Activated CD4-positive, alpha-beta memory T cell treated with anti-CD3 and anti-CD28 coated beads for 36 hours (primary cell): Measurements from ENCODE around the gene SIMC1. TPM values are rescaled to one million over a fixed set of nuclear protein-coding genes. Genes with fewer than 3 reads are reported as not detected.
A peak's percentile ranks its signal among the peaks of the same experiment; 100 is the strongest.

Experiments
- CTCF ChIA-PET: fragments of 350-600 bp; sonication (Branson Sonifier 250); formaldehyde crosslinking; loops from one replicate; lab custom pipeline; 2021; ENCODE audit warnings: antibody characterized with exemption, inconsistent platforms; lab: Charles Lee
- POLR2A ChIA-PET: fragments of 350-600 bp; sonication (Branson Sonifier 250); formaldehyde crosslinking; loops from one replicate; lab custom pipeline; 2021; ENCODE audit warnings: antibody characterized with exemption; lab: Charles Lee
- DNase-seq: peaks from one replicate; pipeline ENCODE4 v3.0.0-alpha.2; 2020
- H3K27ac Mint-ChIP-seq: one replicate; pipeline ENCODE4 v1.8.0; 2021; ENCODE audit warnings: mixed read lengths
- H3K27me3 Mint-ChIP-seq: one replicate; pipeline ENCODE4 v1.8.0; 2021; ENCODE audit warnings: mixed read lengths
- H3K36me3 Mint-ChIP-seq: one replicate; pipeline ENCODE4 v1.8.0; 2021; ENCODE audit warnings: mixed read lengths
- H3K4me1 Mint-ChIP-seq: one replicate; pipeline ENCODE4 v1.8.0; 2021; ENCODE audit warnings: low read depth, mixed read lengths
- H3K4me3 Mint-ChIP-seq: one replicate; pipeline ENCODE4 v1.8.0; 2021; ENCODE audit warnings: mild to moderate bottlenecking, mixed read lengths
- H3K9me3 Mint-ChIP-seq: one replicate; pipeline ENCODE4 v1.8.0; 2021; ENCODE audit warnings: mixed read lengths
- intact Hi-C: fragments of 100-400 bp; cut with micrococcal nuclease; formaldehyde crosslinking; loops from one replicate; pipeline ENCODE4 v1.15.1; 2023
- total RNA-seq, 2 experiments: library from RNA; stranded (reverse); gene quantifications; one replicate each; pipeline ENCODE4 v1.2.3, GENCODE V29; 2021

The SIMC1 gene
- total RNA-seq, 2 experiments from 2014 or later, result 24.4 to 26.8 TPM

- no peak overlapping the region for H3K27ac Mint-ChIP-seq
- DNase-seq, result no peak
- peaks cover 34% of the 10 kb centered on the region for H3K36me3 Mint-ChIP-seq
- CTCF ChIA-PET, result no interaction called here
- H3K9me3 Mint-ChIP-seq, result no peaks in the 10 kb centered on the region
- POLR2A ChIA-PET, result interaction anchor here (1.3 kb wide), 1 partner anchor 8 kb away, joined by 4 read pairs; the partner anchor contains the start of genes HIGD2A and NOP16
- no peak overlapping the region for H3K4me3 Mint-ChIP-seq
- H3K27me3 Mint-ChIP-seq, result no peaks in the 10 kb centered on the region
- H3K4me1 Mint-ChIP-seq, result peaks cover 2% of the 10 kb centered on the region
- intact Hi-C loops, result loop anchor here (10.0 kb wide), 3 partner anchors 145 to 865 kb away; partner anchors contain the start of genes HRH2 and SIMC1
Measured at GRCh38 chr5:176379881-176380280, 141.7 kb downstream of the SIMC1 start.

- no peaks in the 10 kb centered on the region for H3K9me3 Mint-ChIP-seq
- H3K27ac Mint-ChIP-seq, result no peak overlapping the region
- peaks cover 46% of the 10 kb centered on the region for H3K36me3 Mint-ChIP-seq
- no peak for DNase-seq
- no peak overlapping the region for H3K4me3 Mint-ChIP-seq
- ChIA-PET CTCF (interaction anchor here (1.0 kb wide), 1 partner anchor 652 kb away, joined by 3 read pairs; no protein-coding TSS in a partner anchor), POLR2A (interaction anchor here (1.9 kb wide), 1 partner anchor 11 kb away, joined by 5 read pairs; no protein-coding TSS in a partner anchor)
- H3K4me1 Mint-ChIP-seq, result peaks cover 14% of the 10 kb centered on the region
- intact Hi-C loops, result loop anchor here (10.0 kb wide), 3 partner anchors 147 to 867 kb away; partner anchors contain the start of genes HRH2 and SIMC1
- H3K27me3 Mint-ChIP-seq, result no peaks in the 10 kb centered on the region
Measured at GRCh38 chr5:176381423-176381822, 143.2 kb downstream of the SIMC1 start.

- ChIA-PET POLR2A (interaction anchor here (1.9 kb wide), 1 partner anchor 12 kb away, joined by 5 read pairs; no protein-coding TSS in a partner anchor), CTCF (no interaction called here)
- Mint-ChIP-seq H3K36me3 (peaks cover 51% of the 10 kb centered on the region), H3K4me3 (no peak overlapping the region), H3K4me1 (peaks cover 19% of the 10 kb centered on the region), H3K9me3 (no peaks in the 10 kb centered on the region), H3K27ac (no peak overlapping the region), H3K27me3 (no peaks in the 10 kb centered on the region)
- intact Hi-C loops, result loop anchor here (10.0 kb wide), 3 partner anchors 147 to 867 kb away; partner anchors contain the start of genes HRH2 and SIMC1
- DNase-seq, result no peak
Measured at GRCh38 chr5:176381979-176382378, 143.8 kb downstream of the SIMC1 start.

- H3K4me3 Mint-ChIP-seq, result no peak overlapping the region
- CTCF ChIA-PET, result no interaction called here
- peaks cover 23% of the 10 kb centered on the region for H3K4me1 Mint-ChIP-seq
- peaks cover 58% of the 10 kb centered on the region for H3K36me3 Mint-ChIP-seq
- no peaks in the 10 kb centered on the region for H3K27me3 Mint-ChIP-seq
- no peak overlapping the region for H3K27ac Mint-ChIP-seq
- DNase-seq, result no peak
- no peaks in the 10 kb centered on the region for H3K9me3 Mint-ChIP-seq
- POLR2A ChIA-PET, result interaction anchor here (1.9 kb wide), 1 partner anchor 13 kb away, joined by 5 read pairs; no protein-coding TSS in a partner anchor
- intact Hi-C loops, result loop anchor here (10.0 kb wide), 3 partner anchors 148 to 868 kb away; partner anchors contain the start of genes HRH2 and SIMC1
Measured at GRCh38 chr5:176382721-176383120, 144.5 kb downstream of the SIMC1 start.

- ChIA-PET POLR2A (interaction anchor here (1.9 kb wide), 1 partner anchor 13 kb away, joined by 5 read pairs; no protein-coding TSS in a partner anchor), CTCF (no interaction called here)
- no peak overlapping the region for H3K27ac Mint-ChIP-seq
- intact Hi-C loops, result loop anchor here (10.0 kb wide), 3 partner anchors 149 to 869 kb away; partner anchors contain the start of genes HRH2 and SIMC1
- no peak overlapping the region for H3K4me3 Mint-ChIP-seq
- H3K36me3 Mint-ChIP-seq, result peaks cover 62% of the 10 kb centered on the region
- no peak for DNase-seq
- H3K9me3 Mint-ChIP-seq, result no peaks in the 10 kb centered on the region
- no peaks in the 10 kb centered on the region for H3K27me3 Mint-ChIP-seq
- peaks cover 23% of the 10 kb centered on the region for H3K4me1 Mint-ChIP-seq
Measured at GRCh38 chr5:176383248-176383905, 145.2 kb downstream of the SIMC1 start.

GRCh38 chr5:176383961-176384360 is 145.7 kb downstream of the SIMC1 start:
- Mint-ChIP-seq H3K9me3 (no peaks in the 10 kb centered on the region), H3K27ac (no peak overlapping the region), H3K36me3 (peaks cover 62% of the 10 kb centered on the region), H3K4me1 (peaks cover 23% of the 10 kb centered on the region), H3K4me3 (no peak overlapping the region), H3K27me3 (no peaks in the 10 kb centered on the region)
- intact Hi-C loops, result loop anchor here (10.0 kb wide), 3 partner anchors 149 to 869 kb away; partner anchors contain the start of genes HRH2 and SIMC1
- POLR2A ChIA-PET, result no interaction called here
- CTCF ChIA-PET, result no interaction called here
- DNase-seq, result no peak

GRCh38 chr5:176384366-176384930 is 146.2 kb downstream of the SIMC1 start:
- Mint-ChIP-seq H3K27ac (no peak overlapping the region), H3K27me3 (no peaks in the 10 kb centered on the region), H3K4me1 (peaks cover 24% of the 10 kb centered on the region), H3K9me3 (no peaks in the 10 kb centered on the region), H3K36me3 (peaks cover 60% of the 10 kb centered on the region), H3K4me3 (no peak overlapping the region)
- intact Hi-C loops, result loop anchor here (10.0 kb wide), 3 partner anchors 150 to 870 kb away; partner anchors contain the start of genes HRH2 and SIMC1
- POLR2A ChIA-PET, result no interaction called here
- CTCF ChIA-PET, result no interaction called here
- no peak for DNase-seq

GRCh38 chr5:176384991-176385390 is 146.8 kb downstream of the SIMC1 start:
- ChIA-PET POLR2A (no interaction called here), CTCF (no interaction called here)
- peaks cover 57% of the 10 kb centered on the region for H3K36me3 Mint-ChIP-seq

GRCh38 chr5:176386491-176386890 is 148.3 kb downstream of the SIMC1 start:
- intact Hi-C loops, result loop anchor here (5.0 to 10.0 kb wide), 5 partner anchors 152 to 966 kb away; partner anchors contain the start of genes HRH2, LMAN2, SIMC1 and UIMC1
- Mint-ChIP-seq H3K36me3 (peaks cover 53% of the 10 kb centered on the region), H3K27ac (no peak overlapping the region), H3K27me3 (no peaks in the 10 kb centered on the region), H3K4me3 (peak overlapping the region; percentile 99), H3K9me3 (no peaks in the 10 kb centered on the region), H3K4me1 (peaks cover 27% of the 10 kb centered on the region)
- DNase-seq, result no peak
- ChIA-PET POLR2A (interaction anchor here (0.9 kb wide), 1 partner anchor 25 kb away, joined by 3 read pairs; the partner anchor contains the start of gene KIAA1191), CTCF (no interaction called here)

More at GRCh38 chr5:176384991-176385390, 146.8 kb downstream of the SIMC1 start:
- Mint-ChIP-seq H3K9me3 (no peaks in the 10 kb centered on the region), H3K4me3 (no peak overlapping the region), H3K4me1 (peaks cover 27% of the 10 kb centered on the region), H3K27ac (no peak overlapping the region), H3K27me3 (no peaks in the 10 kb centered on the region)
- intact Hi-C loops, result loop anchor here (5.0 to 10.0 kb wide), 5 partner anchors 150 to 967 kb away; partner anchors contain the start of genes HRH2, LMAN2, SIMC1 and UIMC1
- DNase-seq, result no peak

GRCh38 chr5:176387384-176387925 is 149.2 kb downstream of the SIMC1 start:
- intact Hi-C loops, result loop anchor here (5.0 to 10.0 kb wide), 5 partner anchors 153 to 965 kb away; partner anchors contain the start of genes HRH2, LMAN2, SIMC1 and UIMC1
- no peak for DNase-seq
- ChIA-PET CTCF (interaction anchor here (1.3 kb wide), 1 partner anchor 60 kb away, joined by 3 read pairs; the partner anchor contains the start of gene FAF2), POLR2A (interaction anchor here (1.2 kb wide), 1 partner anchor 19 kb away, joined by 3 read pairs; no protein-coding TSS in a partner anchor)
- H3K9me3 Mint-ChIP-seq, result no peaks in the 10 kb centered on the region
- H3K27ac Mint-ChIP-seq, result peak overlapping the region; percentile 98
- peaks cover 27% of the 10 kb centered on the region for H3K4me1 Mint-ChIP-seq
- no peaks in the 10 kb centered on the region for H3K27me3 Mint-ChIP-seq
- peak overlapping the region; percentile 99 for H3K4me3 Mint-ChIP-seq
- H3K36me3 Mint-ChIP-seq, result peaks cover 48% of the 10 kb centered on the region

GRCh38 chr5:176388003-176388443 is 149.8 kb downstream of the SIMC1 start:
- Mint-ChIP-seq H3K9me3 (no peaks in the 10 kb centered on the region), H3K27ac (peak overlapping the region; percentile 98), H3K4me1 (peaks cover 27% of the 10 kb centered on the region), H3K27me3 (no peaks in the 10 kb centered on the region), H3K4me3 (peak overlapping the region; percentile 99), H3K36me3 (peaks cover 47% of the 10 kb centered on the region)
- DNase-seq, result peak; percentile 15
- ChIA-PET CTCF (interaction anchor here (1.3 kb wide), 1 partner anchor 60 kb away, joined by 3 read pairs; the partner anchor contains the start of gene FAF2), POLR2A (interaction anchor here (0.7 to 1.6 kb wide), 5 partner anchors 8 to 60 kb away, joined by 3 to 6 read pairs (median 4); partner anchors contain the start of gene FAF2)
- intact Hi-C loops, result loop anchor here (1.0 to 10.0 kb wide), 6 partner anchors 27 to 964 kb away; partner anchors contain the start of genes HRH2, KIAA1191, LMAN2 and SIMC1
